Naive thymus-derived CD8-positive, alpha-beta T cell (primary cell): ENCODE results near the gene RPS6KA3. TPM values are rescaled to one million over a fixed set of nuclear protein-coding genes. Genes with fewer than 3 reads are reported as not detected.
"Not testable (repeated sequence)": the region's sequence is repeated elsewhere in the genome, so short reads cannot be mapped to it uniquely, and the experiment has no call there.

Source experiments
- ATAC-seq, 2 donors: fragments of 150-1000 bp; cut with Tn5 transposase in 1 of 2; sonication (Bioruptor Pico), chemical (Tn5 transposase) in 1 of 2; 1 replicate in 1 of 2; 2 replicates in 1 of 2; pipeline ENCODE4 v1.10.0; 2021; ENCODE audit warnings: mild to moderate bottlenecking in 2 of 2, moderate library complexity in 2 of 2
- POLR2A ChIA-PET: fragments of 350-600 bp; sonication (Branson Sonifier 250); formaldehyde crosslinking; loops from one replicate; lab custom pipeline; 2021; ENCODE audit warnings: antibody characterized with exemption; lab: Charles Lee
- DNase-seq, 10 donors: peaks; one replicate each; pipeline versions ENCODE4 v3.0.0 to v3.0.0-alpha.2; 2020 to 2022
- H3K27ac Mint-ChIP-seq, 10 donors: one replicate each; pipeline ENCODE4 v1.8.0; 2020 to 2022; ENCODE audit warnings: mild to moderate bottlenecking in 10 of 10, mixed read lengths in 10 of 10, moderate library complexity in 4 of 10, inconsistent platforms in 1 of 10
- H3K27me3 Mint-ChIP-seq, 5 donors: one replicate each; pipeline ENCODE4 v1.8.0; 2021 to 2022; ENCODE audit warnings: mixed read lengths in 5 of 5
- H3K36me3 Mint-ChIP-seq, 3 donors: one replicate each; pipeline ENCODE4 v1.8.0; 2020 to 2022; ENCODE audit warnings: mixed read lengths in 3 of 3, mild to moderate bottlenecking in 2 of 3, inconsistent platforms in 1 of 3
- H3K4me1 Mint-ChIP-seq, 4 donors: one replicate each; pipeline ENCODE4 v1.8.0; 2021 to 2022; ENCODE audit warnings: mixed read lengths in 4 of 4
- H3K4me3 Mint-ChIP-seq, 10 donors: one replicate each; pipeline ENCODE4 v1.8.0; 2020 to 2022; ENCODE audit warnings: mild to moderate bottlenecking in 10 of 10, mixed read lengths in 10 of 10, moderate library complexity in 6 of 10, inconsistent platforms in 1 of 10
- H3K9me3 Mint-ChIP-seq, 9 donors: one replicate each; pipeline ENCODE4 v1.8.0; 2020 to 2022; ENCODE audit warnings: mixed read lengths in 9 of 9, mild to moderate bottlenecking in 3 of 9, inconsistent platforms in 1 of 9, moderate library complexity in 1 of 9
- polyA plus RNA-seq, 3 donors: library from polyadenylated mRNA; unstranded; fragments of 300-500 nt; fragmentation: Illumina TruSeq; gene quantifications; one replicate each; pipeline ENCODE4 v1.2.3, GENCODE V29; 2021
- total RNA-seq, 8 experiments: library from RNA in 2 of 8; stranded (reverse) in 2 of 8; gene quantifications; one replicate each; pipeline ENCODE4 v1.2.3 and lab custom pipeline; 2021 to 2026

RPS6KA3 gene
- total and polyA plus RNA-seq, 5 experiments from 2014 or later: 27.5 to 97.8 (median 51.8) TPM

DNA sequence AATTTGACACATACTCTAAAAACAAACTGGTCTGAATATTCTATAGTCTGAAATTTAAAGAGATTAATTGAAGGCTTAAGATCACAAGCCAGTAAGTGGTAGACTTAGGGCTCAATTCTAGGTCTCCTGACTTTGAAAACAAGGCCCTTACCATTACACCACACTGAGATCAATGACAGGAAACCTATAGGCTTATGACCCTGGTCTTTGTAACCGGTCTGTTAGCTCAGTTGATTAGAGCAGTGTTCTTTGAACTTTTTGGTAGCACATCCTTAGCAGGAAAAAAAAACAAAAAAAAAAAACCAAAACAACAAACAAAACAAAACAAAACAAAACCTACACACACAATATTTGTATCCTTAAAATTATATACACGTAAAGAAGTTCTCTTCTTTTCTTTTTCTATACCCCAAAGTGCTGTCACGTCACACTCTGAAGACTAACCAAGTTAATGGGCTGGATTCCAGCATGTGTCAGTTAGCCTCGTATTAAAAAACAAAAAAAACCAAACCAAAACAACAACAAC, 55.4 kb downstream of the RPS6KA3 start:
- Mint-ChIP-seq H3K4me3 (peak overlapping the region in 4 of 10 donors; percentile 9 to 36 (median 28)), H3K36me3 (peaks cover 0 to 55% (median 12%) of the 10 kb centered on the region in 3 donors), H3K27ac (peak overlapping the region in 4 of 10 donors; percentile 43 to 78 (median 56)), H3K9me3 (no peaks in the 10 kb centered on the region), H3K27me3 (no peaks in the 10 kb centered on the region), H3K4me1 (peaks cover 26 to 69% (median 55%) of the 10 kb centered on the region in 4 donors)
- DNase-seq (no peak), ATAC-seq (peak in 1 of 2 donors; percentile 42)
- POLR2A ChIA-PET: interaction anchor here (0.7 kb wide), 1 partner anchor 569 kb away, joined by 3 read pairs; no protein-coding TSS in a partner anchor

DNA sequence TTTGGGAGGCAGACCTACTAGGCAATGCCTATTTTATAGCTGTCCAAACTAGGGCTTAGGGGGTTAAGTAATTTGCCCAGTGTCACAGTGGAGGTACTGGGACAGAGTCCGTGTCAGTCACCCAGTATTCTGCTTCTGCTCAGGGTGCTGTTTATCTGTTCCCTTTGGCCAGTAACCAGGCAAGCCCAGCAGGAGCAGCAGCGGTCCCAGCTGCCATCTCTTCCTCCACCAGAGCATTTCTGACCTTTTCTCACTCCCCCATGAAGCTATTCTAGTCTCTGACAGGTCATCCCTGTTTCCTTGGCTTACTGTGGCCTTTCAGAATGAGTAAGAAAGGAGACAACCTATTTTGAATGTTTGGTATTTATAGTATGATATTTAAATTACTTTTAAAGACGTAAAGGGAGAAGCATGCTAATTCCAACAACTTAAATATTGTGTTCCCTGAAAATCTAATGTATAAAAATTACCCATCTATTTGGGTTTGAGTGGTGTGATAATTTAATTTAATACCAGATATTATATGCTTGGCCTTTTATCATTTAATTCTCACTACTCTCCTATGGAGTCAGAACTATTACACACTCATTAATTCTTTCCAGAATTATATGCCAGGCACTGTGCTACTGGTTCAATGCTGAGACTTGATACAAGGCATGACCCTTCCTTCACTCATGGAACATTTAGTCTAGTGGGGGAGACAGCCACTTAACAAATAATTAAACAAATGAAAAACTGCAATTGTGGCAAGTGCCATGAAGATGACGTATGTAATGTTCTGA, 60.6 kb downstream of the RPS6KA3 start:
- Mint-ChIP-seq H3K36me3 (peaks cover 0 to 59% (median 11%) of the 10 kb centered on the region in 3 donors), H3K4me1 (peaks cover 18 to 55% (median 45%) of the 10 kb centered on the region in 4 donors)
- POLR2A ChIA-PET: no interaction called here

DNA sequence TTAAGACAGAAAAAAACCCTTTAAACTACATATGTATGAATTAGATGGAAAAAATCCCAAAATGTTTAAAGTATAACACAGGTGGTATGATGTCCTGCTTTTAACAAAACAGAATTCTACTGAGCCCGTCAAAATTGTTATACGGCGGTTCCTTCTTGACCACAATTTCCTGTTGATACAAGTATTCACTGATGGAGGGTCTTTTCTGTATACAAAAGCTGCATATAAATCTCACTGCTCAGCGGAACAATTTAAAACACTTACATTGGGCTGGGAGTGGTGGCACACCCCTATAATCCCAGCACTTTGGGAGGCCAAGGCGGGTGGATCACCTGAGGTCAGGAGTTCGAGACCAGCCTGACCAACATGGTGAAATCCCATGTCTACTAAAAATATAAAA, 62.4 kb downstream of the RPS6KA3 start:
- H3K36me3 Mint-ChIP-seq: peaks cover 1 to 67% (median 17%) of the 10 kb centered on the region in 3 donors
- ATAC-seq (peak; percentile 47 to 58), DNase-seq (peak in 4 of 10 donors; percentile 2 to 23 (median 6))
- peak overlapping the region in 6 of 10 donors; percentile 9 to 58 (median 44) for H3K4me3 Mint-ChIP-seq
- peak overlapping the region in 9 of 10 donors; percentile 7 to 78 (median 52) for H3K27ac Mint-ChIP-seq
- H3K27me3 Mint-ChIP-seq: no peaks in the 10 kb centered on the region
- H3K4me1 Mint-ChIP-seq: peaks cover 18 to 46% (median 36%) of the 10 kb centered on the region in 4 donors
- POLR2A ChIA-PET: interaction anchor here (1.0 kb wide), 1 partner anchor 8 kb away, joined by 3 read pairs; no protein-coding TSS in a partner anchor
- H3K9me3 Mint-ChIP-seq: no peaks in the 10 kb centered on the region

More for the DNA sequence above, 60.6 kb downstream of the RPS6KA3 start:
- H3K9me3 Mint-ChIP-seq: no peaks in the 10 kb centered on the region
- DNase-seq (no peak), ATAC-seq (no peak)
- peak overlapping the region in 1 of 10 donors; percentile 3 for H3K4me3 Mint-ChIP-seq
- no peaks in the 10 kb centered on the region for H3K27me3 Mint-ChIP-seq
- peak overlapping the region in 8 of 10 donors; percentile 21 to 73 (median 52) for H3K27ac Mint-ChIP-seq

DNA sequence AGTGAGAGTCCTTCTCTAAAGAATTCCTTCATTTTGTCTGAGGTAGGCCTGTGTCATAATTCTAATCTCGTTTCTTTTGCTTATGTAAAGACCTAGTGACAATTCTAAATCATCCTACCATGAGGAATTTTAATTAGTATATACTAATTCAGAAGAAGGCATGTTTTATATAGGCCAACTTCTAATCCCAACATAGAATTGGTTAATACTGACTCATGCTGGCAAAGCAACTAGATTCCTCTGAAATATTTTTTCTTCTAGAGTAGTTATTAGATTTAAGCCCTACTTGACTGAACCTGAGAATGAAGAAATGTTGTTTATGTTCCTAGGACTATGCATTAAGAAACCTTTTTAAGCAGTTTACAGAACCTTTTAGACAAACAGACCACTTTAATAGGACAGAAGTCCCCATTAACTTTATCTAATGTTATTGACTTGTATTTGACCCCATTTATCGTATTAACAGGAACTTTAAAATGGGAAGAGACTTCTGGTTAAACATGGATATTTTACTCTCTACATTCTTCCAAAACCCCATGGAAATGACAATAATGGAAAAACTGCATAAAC, 69.0 kb downstream of the RPS6KA3 start:
- no peak for ATAC-seq
- no peaks in the 10 kb centered on the region for H3K27me3 Mint-ChIP-seq
- peak overlapping the region in 6 of 10 donors; percentile 1 to 84 (median 58) for H3K27ac Mint-ChIP-seq
- no peak for DNase-seq
- H3K4me1 Mint-ChIP-seq: peaks cover 7 to 36% (median 16%) of the 10 kb centered on the region in 4 donors
- H3K4me3 Mint-ChIP-seq: no peak overlapping the region
- POLR2A ChIA-PET: no interaction called here
- no peaks in the 10 kb centered on the region for H3K9me3 Mint-ChIP-seq
- peaks cover 5 to 76% (median 15%) of the 10 kb centered on the region in 3 donors for H3K36me3 Mint-ChIP-seq

DNA sequence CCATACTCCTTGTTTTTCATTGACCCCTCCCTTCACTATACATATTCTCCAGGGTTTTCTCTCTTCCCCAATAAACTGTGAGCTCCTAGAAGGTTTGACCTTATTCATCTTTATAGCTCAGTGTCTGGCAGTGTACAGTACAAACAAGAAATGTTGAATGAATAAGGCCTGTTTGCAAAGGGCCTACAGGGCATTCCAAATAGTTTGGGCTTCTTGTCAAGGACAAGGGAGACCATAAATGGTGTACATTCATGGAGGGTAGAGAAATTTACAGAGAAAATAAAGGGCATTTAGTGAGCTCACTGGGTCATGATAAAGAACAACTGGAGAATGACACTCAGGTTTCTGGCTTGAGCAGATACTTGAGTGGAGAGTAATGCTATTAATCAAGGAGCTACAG, 77.5 kb downstream of the RPS6KA3 start:
- H3K4me1 Mint-ChIP-seq: peaks cover 0 to 2% (median 0%) of the 10 kb centered on the region in 4 donors
- peaks cover 0 to 3% (median 0%) of the 10 kb centered on the region in 9 donors for H3K9me3 Mint-ChIP-seq
- peak overlapping the region in 4 of 10 donors; percentile 1 to 78 (median 62) for H3K27ac Mint-ChIP-seq
- no peak overlapping the region for H3K4me3 Mint-ChIP-seq
- POLR2A ChIA-PET: no interaction called here
- peaks cover 9 to 67% (median 10%) of the 10 kb centered on the region in 3 donors for H3K36me3 Mint-ChIP-seq
- no peaks in the 10 kb centered on the region for H3K27me3 Mint-ChIP-seq
- DNase-seq: no peak
- no peak for ATAC-seq

DNA sequence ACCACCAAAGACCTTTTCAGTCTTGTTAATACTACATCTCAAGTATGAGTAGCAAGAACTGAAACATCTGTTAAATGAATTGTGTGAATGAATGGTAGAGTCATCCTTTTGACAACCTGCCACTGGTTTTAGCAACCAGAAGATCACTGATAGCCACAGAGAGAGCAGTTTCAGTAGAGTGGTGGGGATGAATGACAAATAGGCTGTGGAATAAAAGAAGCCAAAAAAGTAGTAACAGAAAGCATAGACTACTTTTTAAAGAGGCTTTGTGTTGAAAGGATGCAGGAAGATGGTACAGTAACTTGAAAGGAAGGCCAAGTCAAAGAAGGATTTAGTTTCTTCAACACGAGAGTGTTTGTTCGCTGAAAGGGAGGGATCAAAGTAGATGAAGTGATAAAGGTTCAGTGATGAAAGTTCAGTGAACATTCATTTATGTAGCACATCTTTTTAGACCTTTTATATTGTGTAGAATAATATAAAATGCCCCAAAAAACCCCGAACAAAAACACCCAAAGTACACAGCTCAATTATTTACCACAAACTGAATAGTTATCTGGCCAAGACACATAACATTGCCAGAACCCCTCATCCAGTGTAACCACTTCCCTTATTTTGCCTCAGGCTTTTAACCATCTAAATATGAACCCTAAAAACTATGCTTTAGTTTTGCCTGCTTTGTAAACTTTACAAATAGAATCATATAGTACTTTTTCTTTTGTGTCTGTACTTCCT, 84.9 kb downstream of the RPS6KA3 start:
- no peaks in the 10 kb centered on the region for H3K27me3 Mint-ChIP-seq
- DNase-seq (no peak), ATAC-seq (no peak)
- peaks cover 11 to 18% (median 15%) of the 10 kb centered on the region in 4 donors for H3K4me1 Mint-ChIP-seq
- peaks cover 4 to 68% (median 9%) of the 10 kb centered on the region in 3 donors for H3K36me3 Mint-ChIP-seq
- H3K9me3 Mint-ChIP-seq: peaks cover 0 to 3% (median 0%) of the 10 kb centered on the region in 9 donors
- H3K4me3 Mint-ChIP-seq: no peak overlapping the region
- peak overlapping the region; percentile 2 to 87 (median 76) for H3K27ac Mint-ChIP-seq
- POLR2A ChIA-PET: no interaction called here

DNA sequence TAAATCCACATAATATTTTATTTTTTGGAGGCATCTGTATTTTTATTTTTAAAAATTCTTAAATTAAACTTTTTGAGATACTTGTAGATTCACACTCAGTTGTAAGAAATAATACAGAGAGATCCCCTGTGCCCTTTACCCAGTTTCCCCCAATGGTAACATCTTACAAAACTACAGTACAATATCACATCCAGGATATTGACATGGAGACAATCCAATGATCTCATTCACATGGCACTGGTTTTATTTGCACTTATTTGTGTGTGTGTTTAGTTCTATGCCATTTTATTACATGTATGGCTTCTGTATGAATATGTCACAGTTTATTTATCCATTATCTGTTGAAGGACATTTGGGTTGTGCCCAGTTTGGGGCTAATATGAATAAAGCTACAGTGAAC, 89.6 kb downstream of the RPS6KA3 start:
- Mint-ChIP-seq H3K27ac (no peak overlapping the region), H3K4me1 (peaks cover 9 to 12% (median 9%) of the 10 kb centered on the region in 4 donors), H3K27me3 (no peaks in the 10 kb centered on the region), H3K36me3 (peaks cover 0 to 67% (median 5%) of the 10 kb centered on the region in 3 donors), H3K9me3 (no peaks in the 10 kb centered on the region), H3K4me3 (no peak overlapping the region)
- POLR2A ChIA-PET: interaction anchor here (0.6 kb wide), 1 partner anchor 43 kb away, joined by 3 read pairs; no protein-coding TSS in a partner anchor
- no peak for ATAC-seq
- no peak for DNase-seq

DNA sequence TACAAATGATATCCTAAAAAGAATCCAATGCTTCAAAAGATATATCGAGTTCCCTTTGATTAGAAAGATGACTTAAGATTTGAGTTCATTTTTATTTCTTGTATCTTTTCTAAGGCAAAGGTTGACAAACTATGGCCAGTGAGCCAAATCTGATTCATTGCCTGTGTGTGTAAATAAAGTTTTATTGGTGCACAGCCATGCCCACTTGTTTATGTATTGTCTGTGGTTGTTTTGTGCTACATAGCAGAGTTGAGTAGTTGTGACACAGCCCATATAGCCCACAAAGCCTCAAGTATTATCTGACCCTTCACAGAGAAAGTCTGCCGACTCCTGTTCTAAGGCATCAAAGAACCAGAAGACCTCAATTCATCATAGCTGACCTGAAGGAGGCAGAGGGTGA, 92.9 kb downstream of the RPS6KA3 start:
- peaks cover 0 to under 1% (median 0%) of the 10 kb centered on the region in 4 donors for H3K4me1 Mint-ChIP-seq
- no peaks in the 10 kb centered on the region for H3K9me3 Mint-ChIP-seq
- no peak overlapping the region for H3K4me3 Mint-ChIP-seq
- peaks cover 0 to 69% (median 1%) of the 10 kb centered on the region in 3 donors for H3K36me3 Mint-ChIP-seq
- no peak for ATAC-seq
- POLR2A ChIA-PET: no interaction called here
- H3K27me3 Mint-ChIP-seq: no peaks in the 10 kb centered on the region
- H3K27ac Mint-ChIP-seq: peak overlapping the region in 1 of 10 donors; percentile 11
- no peak for DNase-seq

DNA sequence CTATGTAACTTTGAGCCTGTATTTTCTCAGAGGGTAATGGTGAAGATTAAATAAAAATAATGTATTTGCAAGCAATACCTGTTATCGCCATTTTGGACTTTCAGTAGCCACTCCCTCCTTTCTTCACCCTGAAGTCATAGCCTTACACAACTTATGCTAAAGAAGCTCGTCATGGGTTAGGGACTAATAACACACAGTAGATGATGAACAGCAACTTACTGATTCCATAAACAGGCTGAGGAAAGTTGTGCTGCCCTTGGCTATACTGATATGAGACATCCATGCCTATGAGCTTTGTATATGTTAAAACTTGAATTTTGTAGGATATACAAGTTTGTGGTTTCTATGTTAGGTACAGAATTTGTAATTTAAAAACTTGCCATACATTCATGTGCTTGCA, 93.4 kb downstream of the RPS6KA3 start:
- ATAC-seq (no peak), DNase-seq (no peak)
- peak overlapping the region in 2 of 10 donors; percentile 12 to 23 for H3K27ac Mint-ChIP-seq
- no peak overlapping the region for H3K4me3 Mint-ChIP-seq
- no peaks in the 10 kb centered on the region for H3K4me1 Mint-ChIP-seq
- no peaks in the 10 kb centered on the region for H3K27me3 Mint-ChIP-seq
- H3K9me3 Mint-ChIP-seq: no peaks in the 10 kb centered on the region
- H3K36me3 Mint-ChIP-seq: peaks cover 0 to 71% (median 1%) of the 10 kb centered on the region in 3 donors
- POLR2A ChIA-PET: no interaction called here

DNA sequence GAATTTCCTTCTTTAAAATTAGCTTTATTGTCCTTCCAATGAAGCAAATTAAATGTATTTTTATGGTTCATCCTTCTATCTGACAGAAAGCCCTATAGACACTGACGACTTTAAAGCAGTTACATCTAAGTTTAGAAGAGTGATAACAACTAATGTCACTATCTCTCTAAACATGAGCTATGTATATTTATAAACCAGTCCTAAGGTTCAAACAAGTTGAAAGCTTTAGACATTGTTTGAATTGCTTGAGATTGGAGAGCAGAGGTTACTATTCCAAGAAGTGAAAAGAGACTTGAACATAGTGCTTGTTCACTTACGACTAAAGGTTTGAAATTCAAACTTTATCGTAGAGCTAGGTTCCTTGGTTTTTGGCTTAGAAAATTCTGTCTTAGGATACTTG, 94.8 kb downstream of the RPS6KA3 start:
- no peaks in the 10 kb centered on the region for H3K27me3 Mint-ChIP-seq

DNA sequence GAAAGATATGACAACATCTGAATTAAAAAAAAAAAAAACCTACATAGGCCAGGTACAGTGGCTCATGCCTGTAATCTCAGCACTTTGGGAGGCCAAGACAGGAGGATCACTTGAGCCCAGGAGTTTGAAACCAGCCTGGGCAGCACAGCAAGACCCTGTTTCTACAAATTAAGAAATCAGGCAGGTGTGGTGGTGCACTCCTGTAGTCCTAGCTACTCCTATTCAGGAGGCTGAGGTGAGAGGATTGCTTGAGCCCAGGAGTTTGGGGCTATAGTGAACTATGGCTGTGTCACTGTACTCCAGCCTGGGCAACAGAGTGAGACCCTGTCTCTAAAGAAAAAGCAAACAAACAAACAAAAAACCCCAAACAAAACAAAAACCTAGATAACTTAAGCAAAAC, 104.2 kb downstream of the RPS6KA3 start:
- POLR2A ChIA-PET, ATAC-seq, H3K4me3 Mint-ChIP-seq, H3K27ac Mint-ChIP-seq, DNase-seq, H3K9me3 Mint-ChIP-seq, H3K4me1 Mint-ChIP-seq, H3K27me3 Mint-ChIP-seq: not testable (repeated sequence)
- peaks cover 3 to 78% (median 5%) of the 10 kb centered on the region in 3 donors for H3K36me3 Mint-ChIP-seq

More for the DNA sequence above, 94.8 kb downstream of the RPS6KA3 start:
- Mint-ChIP-seq H3K4me3 (no peak overlapping the region), H3K9me3 (no peaks in the 10 kb centered on the region), H3K36me3 (peaks cover 0 to 72% (median 2%) of the 10 kb centered on the region in 3 donors), H3K27ac (peak overlapping the region in 1 of 10 donors; percentile 13), H3K4me1 (no peaks in the 10 kb centered on the region)
- DNase-seq: no peak
- ATAC-seq: no peak
- POLR2A ChIA-PET: no interaction called here

DNA sequence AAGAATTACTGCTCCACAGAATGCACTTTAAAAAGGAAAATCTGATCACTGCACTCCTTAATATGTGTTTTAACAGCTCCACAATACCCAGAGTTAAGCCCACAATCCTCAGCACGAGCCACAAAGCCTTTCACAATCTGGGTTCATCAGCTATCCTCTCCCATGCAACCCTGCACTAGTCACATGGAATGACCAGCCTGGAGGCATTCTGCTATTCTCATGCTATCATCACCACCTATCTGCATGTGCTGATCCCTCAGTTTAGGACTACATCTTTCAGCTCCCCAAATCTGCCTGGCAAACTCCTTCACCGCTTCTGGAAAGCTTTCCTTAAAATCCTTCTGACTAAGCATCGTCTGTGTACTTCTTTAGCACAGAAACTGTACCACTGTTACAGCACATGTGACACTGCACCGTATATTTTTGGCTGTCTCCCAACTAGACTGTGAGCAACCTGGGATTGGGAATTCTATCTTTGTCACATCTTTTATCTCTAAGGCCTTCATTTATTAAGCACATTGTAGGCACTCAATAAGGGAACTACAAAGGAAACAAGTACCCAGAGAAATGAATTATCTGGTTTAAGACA, 106.8 kb downstream of the RPS6KA3 start:
- no peak for DNase-seq
- no peak for ATAC-seq
- POLR2A ChIA-PET: no interaction called here
- Mint-ChIP-seq H3K4me3 (no peak overlapping the region), H3K9me3 (no peaks in the 10 kb centered on the region), H3K27me3 (no peaks in the 10 kb centered on the region), H3K27ac (peak overlapping the region in 4 of 10 donors; percentile 8 to 34 (median 24)), H3K4me1 (peaks cover 0 to 5% (median 0%) of the 10 kb centered on the region in 4 donors), H3K36me3 (peaks cover 5 to 81% (median 7%) of the 10 kb centered on the region in 3 donors)
